Testis (tissue), 2 donors: Measurements from ENCODE around the gene ZYX.

Source experiments
- CTCF ChIP-seq, 3 experiments: fragments of 450-650 bp in 2 of 3; fragments of 200-600 bp in 1 of 3; sonication (generic) in 1 of 3; IDR thresholded peaks; one replicate each; pipeline ENCODE4 v1.5.1; 2016 to 2019; ENCODE audit warnings: antibody characterized with exemption in 3 of 3, mild to moderate bottlenecking in 2 of 3, moderate library complexity in 1 of 3
- POLR2A ChIP-seq: fragments of 450-650 bp; IDR thresholded peaks from one replicate; pipeline ENCODE4 v1.6.1; 2017; ENCODE audit warnings: antibody characterized with exemption, mild to moderate bottlenecking, moderate library complexity

- no peak for TF ChIP-seq CTCF (IDR thresholded peaks at IDR 0.05)
- no peak for TF ChIP-seq POLR2A
These were observed 9.1 kb downstream of the ZYX start for GRCh38 chr7:143390104-143390772.
